H54 (cell line): Measurements from ENCODE around the gene LMO4.

Experiments
- DNase-seq: peaks from one replicate; pipeline ENCODE4 v3.0.0; 2011; ENCODE audit warnings: low spot score, mixed read lengths; ENCODE audit not compliant: insufficient read length
- FAIRE-seq: peaks from 3 replicates; lab custom pipeline; 2011; peaks lifted over from hg19 to GRCh38; lab: Jason Lieb, UNC
- POLR2A ChIP-seq: IDR thresholded peaks from 2 replicates; pipeline ENCODE4 v1.6.1; 2011; ENCODE audit warnings: low read depth, mild to moderate bottlenecking, low read length

Gene LMO4

GRCh38 chr1:87393445-87394085 is 64.9 kb downstream of the LMO4 start:
- TF ChIP-seq POLR2A, result no peak
- DNase-seq (no peak), FAIRE-seq (no peak)

- DNase-seq (no peak), FAIRE-seq (no peak)
- TF ChIP-seq POLR2A, result no peak
Observed at GRCh38 chr1:87394513-87394912, 65.8 kb downstream of the LMO4 start.

- no peak for TF ChIP-seq POLR2A
- FAIRE-seq, result no peak
- DNase-seq, result no peak
Observed at GRCh38 chr1:87394982-87395381, 66.3 kb downstream of the LMO4 start.
